ENCODE data around the gene RNF223.

- no peak for TF ChIP-seq CTCF (IDR thresholded peaks at IDR 0.05; ENCODE audit: low read depth, low read length)
- TF ChIP-seq, protein P1, sequence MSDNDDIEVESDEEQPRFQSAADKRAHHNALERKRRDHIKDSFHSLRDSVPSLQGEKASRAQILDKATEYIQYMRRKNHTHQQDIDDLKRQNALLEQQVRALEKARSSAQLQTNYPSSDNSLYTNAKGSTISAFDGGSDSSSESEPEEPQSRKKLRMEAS (IDR thresholded peaks at IDR 0.05; ENCODE audit: low read depth, low read length): no peak
Measured at GRCh38 chr1:1119272-1119890, 45.3 kb upstream of the RNF223 start.

Data from NB4 (cell line).